ENCODE data around the gene SLC35E1. TPM values are rescaled to one million over a fixed set of nuclear protein-coding genes. Genes with fewer than 3 reads are reported as not detected.
A peak's percentile ranks its signal among the peaks of the same experiment; 100 is the strongest.

The SLC35E1 gene
- total RNA-seq, 1 donor from 2014 or later, result 63.1 TPM

DNA sequence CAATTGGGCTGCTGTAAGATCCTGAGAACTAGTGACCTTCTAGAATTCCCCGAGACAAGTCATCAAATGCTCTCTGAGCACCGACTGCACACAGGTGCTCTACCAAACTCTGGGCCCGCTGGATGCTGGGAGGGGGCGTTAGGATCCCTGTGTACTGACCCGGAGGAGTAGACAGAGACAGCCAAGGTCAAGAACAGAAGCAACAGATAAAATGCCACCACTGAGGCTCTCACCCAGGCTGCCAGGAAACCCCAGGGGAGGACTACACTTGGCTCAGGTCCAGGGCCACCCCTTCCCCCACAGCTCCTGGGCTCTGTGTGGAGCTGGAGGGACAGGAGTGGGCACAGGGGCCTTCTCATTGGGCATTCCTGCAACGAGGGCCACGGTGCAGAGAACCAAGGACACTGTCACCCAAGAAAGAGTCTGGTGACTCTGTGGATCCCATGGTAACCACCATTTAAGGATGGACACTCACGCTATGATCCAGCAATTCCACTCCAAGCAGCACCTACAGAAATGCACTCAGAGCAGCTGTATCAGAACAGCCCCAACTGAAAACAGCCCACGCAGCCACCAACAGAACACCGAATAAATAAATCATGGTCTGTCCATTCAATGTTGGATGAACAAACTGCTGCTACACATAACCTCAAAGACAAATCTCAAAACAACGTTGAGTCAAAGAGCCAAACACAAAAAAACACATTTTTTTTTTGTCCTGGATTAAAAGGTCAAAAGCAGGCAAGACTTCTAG is 16.8 kb upstream of the SLC35E1 start:
- no peaks in the 10 kb centered on the region for H3K27me3 Mint-ChIP-seq (ENCODE audit: low read depth, unreplicated experiment)
- DNase-seq (ENCODE audit: low read depth), result no peak
- Histone ChIP-seq H3K27me3 (ENCODE audit: insufficient read depth, low read length) (no peaks in the 10 kb centered on the region), H3K27ac (ENCODE audit: low read depth, low read length) (no peak overlapping the region), H3K4me1 (ENCODE audit: insufficient read depth, low read length) (peaks cover 48% of the 10 kb centered on the region), H3K4me3 (ENCODE audit: insufficient read depth, low read depth, low read length) (no peak overlapping the region), H3K9ac (ENCODE audit: low read length) (no peak overlapping the region), H3K36me3 (ENCODE audit: insufficient read depth, low read length) (no peaks in the 10 kb centered on the region), H4K20me1 (ENCODE audit: insufficient read depth, low read length) (peaks cover 97% of the 10 kb centered on the region), H3K79me2 (ENCODE audit: insufficient read depth, low read length) (peaks cover 98% of the 10 kb centered on the region), H3K4me2 (ENCODE audit: low read length) (peak overlapping the region; percentile 64), H3K9me3 (ENCODE audit: insufficient read depth, low read depth, low read length) (no peaks in the 10 kb centered on the region), H2AFZ (ENCODE audit: low read depth, low read length) (no peak overlapping the region)
- TF ChIP-seq, protein P1, sequence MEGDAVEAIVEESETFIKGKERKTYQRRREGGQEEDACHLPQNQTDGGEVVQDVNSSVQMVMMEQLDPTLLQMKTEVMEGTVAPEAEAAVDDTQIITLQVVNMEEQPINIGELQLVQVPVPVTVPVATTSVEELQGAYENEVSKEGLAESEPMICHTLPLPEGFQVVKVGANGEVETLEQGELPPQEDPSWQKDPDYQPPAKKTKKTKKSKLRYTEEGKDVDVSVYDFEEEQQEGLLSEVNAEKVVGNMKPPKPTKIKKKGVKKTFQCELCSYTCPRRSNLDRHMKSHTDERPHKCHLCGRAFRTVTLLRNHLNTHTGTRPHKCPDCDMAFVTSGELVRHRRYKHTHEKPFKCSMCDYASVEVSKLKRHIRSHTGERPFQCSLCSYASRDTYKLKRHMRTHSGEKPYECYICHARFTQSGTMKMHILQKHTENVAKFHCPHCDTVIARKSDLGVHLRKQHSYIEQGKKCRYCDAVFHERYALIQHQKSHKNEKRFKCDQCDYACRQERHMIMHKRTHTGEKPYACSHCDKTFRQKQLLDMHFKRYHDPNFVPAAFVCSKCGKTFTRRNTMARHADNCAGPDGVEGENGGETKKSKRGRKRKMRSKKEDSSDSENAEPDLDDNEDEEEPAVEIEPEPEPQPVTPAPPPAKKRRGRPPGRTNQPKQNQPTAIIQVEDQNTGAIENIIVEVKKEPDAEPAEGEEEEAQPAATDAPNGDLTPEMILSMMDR (IDR thresholded peaks at IDR 0.05; ENCODE audit: insufficient read depth, low read depth, low read length), result no peak
- TF ChIP-seq EZH2 (IDR thresholded peaks at IDR 0.05; ENCODE audit: insufficient read depth, low read length), result no peak
- peaks cover 12% of the 10 kb centered on the region for H3K36me3 Mint-ChIP-seq (ENCODE audit: low read depth, unreplicated experiment)
- peaks cover 69% of the 10 kb centered on the region for H3K4me1 Mint-ChIP-seq (ENCODE audit: low read depth, unreplicated experiment)
- H3K4me3 Mint-ChIP-seq (ENCODE audit: unreplicated experiment), result no peak overlapping the region
- H3K9me3 Mint-ChIP-seq (ENCODE audit: unreplicated experiment), result no peaks in the 10 kb centered on the region
- H3K27ac Mint-ChIP-seq (ENCODE audit: unreplicated experiment), result no peak overlapping the region
- FAIRE-seq, result no peak

DNA sequence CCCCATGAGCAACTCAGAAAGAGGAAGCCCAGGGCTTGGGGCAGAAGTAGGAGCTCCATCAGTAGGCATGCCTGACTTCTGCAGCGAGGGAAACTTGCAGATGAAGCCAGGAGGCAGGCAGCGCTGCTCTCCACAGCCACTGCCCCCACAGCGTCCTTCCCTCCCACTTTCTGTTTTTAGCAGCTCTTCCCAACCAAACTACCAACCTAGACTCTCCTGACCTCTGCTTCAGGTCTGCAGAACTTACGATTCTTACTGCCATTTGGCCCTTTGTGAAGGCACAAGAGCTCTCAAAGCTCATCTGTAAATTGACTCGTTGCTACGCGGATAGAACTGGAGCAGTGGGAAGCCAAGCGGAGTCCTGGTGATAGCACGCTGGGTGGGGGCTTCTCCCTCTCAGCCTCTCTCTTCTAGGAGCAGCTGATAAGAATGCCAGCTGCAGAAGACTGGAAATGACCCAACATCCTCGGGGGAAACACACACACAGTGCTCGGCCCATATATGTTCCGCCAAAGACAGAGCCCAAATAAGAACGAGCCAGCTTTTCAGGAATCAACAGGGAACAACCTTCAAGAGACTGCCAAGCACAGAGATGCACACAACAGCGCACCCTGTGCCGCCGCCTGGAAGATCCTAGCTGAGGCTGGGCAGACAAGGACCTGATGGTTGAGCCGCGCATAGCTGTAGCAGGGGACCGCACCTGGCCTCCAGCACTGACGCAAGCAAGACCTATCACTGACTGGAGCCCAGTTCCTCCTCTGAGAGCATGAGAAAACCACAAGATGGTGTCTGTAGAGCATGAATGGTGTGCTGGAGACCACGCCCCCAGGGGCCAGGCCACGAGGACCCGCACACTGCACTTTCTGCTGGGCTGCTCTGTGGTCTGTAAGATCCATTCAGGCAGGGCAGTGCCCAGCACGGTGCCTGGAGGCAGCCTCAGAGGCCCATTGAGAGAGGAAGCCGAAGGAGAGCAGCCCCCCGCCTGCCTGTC is 15.9 kb upstream of the SLC35E1 start:
- peaks cover 55% of the 10 kb centered on the region for H3K4me1 ChIP-seq (ENCODE audit: insufficient read depth, low read length)
- Mint-ChIP-seq H3K27me3 (ENCODE audit: low read depth, unreplicated experiment) (no peaks in the 10 kb centered on the region), H3K27ac (ENCODE audit: unreplicated experiment) (peak overlapping the region; percentile 69), H3K36me3 (ENCODE audit: low read depth, unreplicated experiment) (peaks cover 8% of the 10 kb centered on the region), H3K4me3 (ENCODE audit: unreplicated experiment) (peak overlapping the region; percentile 69), H3K9me3 (ENCODE audit: unreplicated experiment) (no peaks in the 10 kb centered on the region), H3K4me1 (ENCODE audit: low read depth, unreplicated experiment) (peaks cover 61% of the 10 kb centered on the region)
- H3K27ac ChIP-seq (ENCODE audit: low read depth, low read length), result no peak overlapping the region
- TF ChIP-seq, protein P1 (IDR thresholded peaks at IDR 0.05; ENCODE audit: insufficient read depth, low read depth, low read length), result no peak
- no peak for TF ChIP-seq EZH2 (IDR thresholded peaks at IDR 0.05; ENCODE audit: insufficient read depth, low read length)
- H3K9ac ChIP-seq (ENCODE audit: low read length), result no peak overlapping the region
- H3K4me2 ChIP-seq (ENCODE audit: low read length), result peak overlapping the region; percentile 64
- H3K36me3 ChIP-seq (ENCODE audit: insufficient read depth, low read length), result no peaks in the 10 kb centered on the region
- FAIRE-seq (no peak), DNase-seq (ENCODE audit: low read depth) (peak; percentile 34)
- H3K9me3 ChIP-seq (ENCODE audit: insufficient read depth, low read depth, low read length), result no peaks in the 10 kb centered on the region
- no peaks in the 10 kb centered on the region for H3K27me3 ChIP-seq (ENCODE audit: insufficient read depth, low read length)
- H3K4me3 ChIP-seq (ENCODE audit: insufficient read depth, low read depth, low read length), result no peak overlapping the region
- peaks cover 98% of the 10 kb centered on the region for H3K79me2 ChIP-seq (ENCODE audit: insufficient read depth, low read length)
- no peak overlapping the region for H2AFZ ChIP-seq (ENCODE audit: low read depth, low read length)
- H4K20me1 ChIP-seq (ENCODE audit: insufficient read depth, low read length), result peaks cover 97% of the 10 kb centered on the region

Data from astrocyte (in vitro differentiated cells and primary cell).